ENCODE results near the gene KIAA1671.

KIAA1671 gene

DNA sequence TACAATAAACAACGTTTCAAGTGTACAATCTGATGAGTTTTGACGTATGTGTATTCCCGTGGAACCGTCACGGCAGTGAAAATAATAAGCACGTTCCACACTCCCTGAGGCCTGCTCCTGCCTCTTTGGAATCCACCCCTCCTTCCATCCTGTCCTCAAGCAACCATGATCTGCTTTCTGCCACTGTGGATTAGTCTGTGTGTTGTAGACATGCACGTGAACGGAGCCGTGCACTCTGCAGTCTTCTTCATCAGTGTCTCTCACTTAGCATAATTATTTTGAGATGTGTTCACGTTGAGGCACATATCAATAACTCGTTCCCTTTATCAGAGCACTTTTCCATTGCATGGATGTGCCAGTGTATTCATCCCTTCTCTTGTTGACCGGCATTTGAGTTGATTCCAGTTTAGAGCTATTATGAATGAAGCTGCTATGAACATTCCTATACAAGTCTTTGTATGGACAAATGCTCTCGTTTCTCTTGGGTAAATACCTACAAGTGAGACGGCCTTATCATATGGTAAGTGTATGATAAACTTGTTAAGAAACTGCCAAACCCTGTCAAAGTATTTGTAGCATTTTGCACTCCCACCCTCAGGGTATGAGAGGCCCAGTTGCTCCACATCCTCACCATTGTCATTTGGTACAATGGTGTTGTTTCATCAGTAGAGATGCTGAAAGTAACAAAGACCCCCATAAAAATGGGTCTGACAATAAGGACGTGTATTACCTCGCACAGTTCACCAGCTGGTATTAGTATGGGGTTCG is 144.3 kb downstream of the KIAA1671 start:
- DNase-seq, result no peak

DNA sequence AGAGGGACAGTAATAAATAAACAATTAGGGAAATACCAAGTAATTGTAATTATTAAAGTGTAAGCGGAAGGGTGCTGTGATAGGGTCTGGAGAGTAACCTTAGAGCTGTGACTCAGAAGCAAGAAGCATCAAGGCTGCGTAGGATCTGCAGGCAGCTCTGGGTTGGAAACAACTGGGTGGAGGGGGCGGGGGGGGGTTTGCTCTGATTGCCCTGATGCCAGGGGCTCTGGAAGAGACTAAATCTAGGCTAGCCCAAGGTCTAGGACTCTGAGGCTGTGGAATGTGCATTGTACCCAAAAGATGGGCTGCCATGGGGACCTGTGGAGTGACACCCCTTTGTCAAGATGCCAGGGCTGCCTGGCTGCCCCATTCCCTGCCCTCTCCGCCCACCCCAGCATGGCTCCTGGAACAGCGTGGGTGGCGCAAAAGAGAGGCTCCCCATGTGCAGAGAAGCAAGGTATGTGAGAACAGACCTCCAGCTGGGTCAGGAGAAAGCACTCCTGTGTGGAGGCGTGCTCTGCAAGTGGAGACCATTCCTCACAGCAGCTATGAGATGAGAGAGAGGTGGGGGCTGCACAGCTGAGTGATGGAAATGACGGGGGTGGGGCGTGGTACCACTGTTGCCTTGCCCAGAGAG is 146.0 kb downstream of the KIAA1671 start:
- DNase-seq, result no peak

DNA sequence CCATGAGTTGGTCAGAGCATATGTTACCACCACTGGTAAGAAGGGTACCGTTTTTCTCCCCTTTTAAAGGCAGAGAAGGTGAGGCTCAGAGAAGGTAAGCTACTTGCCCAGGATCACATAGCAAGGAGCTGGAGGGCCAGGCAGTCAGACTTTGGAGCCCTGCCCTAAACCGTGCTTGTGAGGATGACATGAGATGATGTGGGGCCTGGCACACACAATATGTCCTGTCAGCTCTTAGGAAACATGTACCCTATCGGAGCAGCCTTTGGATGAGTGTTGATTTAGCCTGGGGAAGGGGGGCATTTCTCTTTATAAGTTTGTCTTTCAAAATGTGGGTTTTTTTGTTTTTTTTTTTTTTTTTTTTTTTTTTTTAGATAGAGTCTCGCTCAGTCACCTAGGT is 146.7 kb downstream of the KIAA1671 start:
- DNase-seq, result no peak

DNA sequence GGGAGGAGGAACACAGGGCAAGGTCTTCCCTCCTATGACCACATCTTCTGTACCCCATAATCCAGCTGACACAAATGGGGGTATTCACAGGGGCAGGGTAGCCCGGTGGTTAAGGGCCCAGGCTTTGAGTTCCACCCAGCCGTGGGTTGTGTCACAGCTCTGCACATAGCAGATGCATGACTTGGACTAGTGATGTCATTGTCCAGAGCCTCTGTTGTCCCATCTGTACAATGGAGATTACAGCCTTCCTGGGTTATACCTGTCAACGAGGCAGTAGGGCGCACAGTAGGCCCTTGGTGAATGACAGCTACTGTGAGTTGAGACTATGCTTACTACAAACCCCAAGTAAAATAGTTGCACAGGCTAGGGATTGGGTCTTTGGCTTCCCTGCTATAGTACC is 147.9 kb downstream of the KIAA1671 start:
- no peak for DNase-seq

DNA sequence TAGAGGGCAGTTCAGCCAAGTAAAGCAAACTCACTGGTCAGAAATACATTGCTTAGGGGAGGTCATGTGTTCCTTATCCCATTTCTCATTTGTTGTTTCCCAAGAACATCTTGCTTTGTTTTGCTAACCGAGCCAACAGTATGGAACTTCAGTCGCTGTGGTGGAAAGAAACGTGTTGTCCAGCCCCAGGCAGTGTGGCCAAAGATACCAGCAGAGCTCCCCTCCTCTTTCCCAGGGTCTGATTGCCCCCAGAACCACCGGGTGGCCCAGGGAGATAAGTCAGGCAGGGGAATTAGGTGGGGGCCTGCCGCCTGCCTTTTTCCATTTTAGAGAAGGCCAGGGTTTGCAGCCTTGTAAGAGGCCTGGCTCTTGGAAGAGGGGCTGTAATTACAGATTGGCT is 148.4 kb downstream of the KIAA1671 start:
- DNase-seq, result no peak

DNA sequence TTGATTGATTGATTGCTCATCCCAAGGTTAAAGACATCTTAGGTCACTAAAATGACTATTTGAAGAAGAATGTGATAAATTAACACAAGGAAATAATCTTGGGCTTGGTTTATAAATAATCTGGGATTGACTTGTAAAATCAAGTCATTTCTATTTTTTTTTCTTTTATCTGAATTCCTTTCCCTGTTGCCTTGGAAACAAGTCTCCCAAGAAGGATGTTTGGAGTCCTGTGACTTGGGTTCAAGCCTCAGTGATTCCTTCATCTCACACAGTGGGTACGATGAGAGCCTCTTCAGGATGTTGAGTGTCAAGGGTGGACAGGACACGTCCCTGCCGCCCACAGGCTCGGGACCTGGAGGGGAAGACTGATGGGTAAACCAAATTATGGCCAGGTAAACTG is 149.0 kb downstream of the KIAA1671 start:
- DNase-seq, result no peak

DNA sequence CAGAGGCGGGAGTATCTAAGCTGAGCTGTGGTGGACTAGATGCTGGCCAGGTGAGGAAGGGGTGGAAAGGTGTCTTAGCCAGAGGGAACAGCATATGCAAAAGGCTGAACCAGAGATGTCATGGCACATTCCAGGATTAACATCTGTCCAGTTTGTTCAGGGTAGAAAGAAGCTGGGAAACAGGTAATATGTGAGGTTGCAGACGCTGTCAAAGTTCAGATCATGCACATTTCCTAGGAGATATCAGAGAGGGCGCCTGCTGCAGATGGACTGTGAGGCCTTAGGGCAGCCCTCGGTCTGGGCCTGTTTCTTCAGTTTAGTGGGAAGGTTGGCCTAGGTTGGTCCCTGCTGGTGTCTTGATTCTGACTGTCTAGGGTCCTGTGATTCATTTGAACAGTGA is 149.5 kb downstream of the KIAA1671 start:
- DNase-seq, result no peak

DNA sequence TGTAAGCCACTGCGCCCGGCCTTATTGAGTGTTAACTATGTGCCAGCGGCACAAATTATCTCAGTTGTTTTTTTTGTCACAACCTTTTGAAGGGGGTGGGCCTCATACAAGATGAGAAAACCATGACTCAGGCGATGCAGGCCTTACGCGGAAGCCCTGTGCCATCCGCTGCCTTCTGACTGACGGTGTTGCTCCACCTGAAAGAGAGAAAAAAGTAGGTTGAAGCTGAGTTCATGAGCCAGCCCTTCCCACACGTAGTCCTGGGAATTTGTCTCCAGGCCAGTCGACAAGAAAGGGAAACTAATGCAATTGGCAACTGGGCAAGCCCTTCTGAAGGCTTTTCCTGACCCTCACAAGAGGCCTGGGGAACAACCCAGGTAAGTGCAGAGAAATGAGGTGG is 150.2 kb downstream of the KIAA1671 start:
- DNase-seq, result no peak

DNA sequence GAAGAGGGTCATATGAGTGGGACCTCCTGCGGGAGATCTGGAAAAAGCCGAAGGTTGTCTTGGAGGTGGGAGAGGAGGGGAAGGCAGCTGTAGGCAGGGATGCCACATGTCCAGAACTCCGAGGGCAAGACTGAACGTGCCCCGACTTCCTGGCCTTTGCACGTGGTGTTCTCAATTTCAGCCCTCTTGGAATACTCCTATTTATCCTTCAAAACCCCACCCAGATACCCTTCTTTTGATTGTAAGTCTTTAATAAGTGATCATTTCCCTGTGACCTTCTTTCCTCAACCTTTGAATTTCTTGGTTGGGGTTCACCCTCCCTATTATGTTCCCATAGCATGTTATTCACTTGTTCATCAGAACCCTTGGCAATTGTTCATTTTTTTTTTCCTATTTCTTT is 151.9 kb downstream of the KIAA1671 start:
- DNase-seq, result no peak

DNA sequence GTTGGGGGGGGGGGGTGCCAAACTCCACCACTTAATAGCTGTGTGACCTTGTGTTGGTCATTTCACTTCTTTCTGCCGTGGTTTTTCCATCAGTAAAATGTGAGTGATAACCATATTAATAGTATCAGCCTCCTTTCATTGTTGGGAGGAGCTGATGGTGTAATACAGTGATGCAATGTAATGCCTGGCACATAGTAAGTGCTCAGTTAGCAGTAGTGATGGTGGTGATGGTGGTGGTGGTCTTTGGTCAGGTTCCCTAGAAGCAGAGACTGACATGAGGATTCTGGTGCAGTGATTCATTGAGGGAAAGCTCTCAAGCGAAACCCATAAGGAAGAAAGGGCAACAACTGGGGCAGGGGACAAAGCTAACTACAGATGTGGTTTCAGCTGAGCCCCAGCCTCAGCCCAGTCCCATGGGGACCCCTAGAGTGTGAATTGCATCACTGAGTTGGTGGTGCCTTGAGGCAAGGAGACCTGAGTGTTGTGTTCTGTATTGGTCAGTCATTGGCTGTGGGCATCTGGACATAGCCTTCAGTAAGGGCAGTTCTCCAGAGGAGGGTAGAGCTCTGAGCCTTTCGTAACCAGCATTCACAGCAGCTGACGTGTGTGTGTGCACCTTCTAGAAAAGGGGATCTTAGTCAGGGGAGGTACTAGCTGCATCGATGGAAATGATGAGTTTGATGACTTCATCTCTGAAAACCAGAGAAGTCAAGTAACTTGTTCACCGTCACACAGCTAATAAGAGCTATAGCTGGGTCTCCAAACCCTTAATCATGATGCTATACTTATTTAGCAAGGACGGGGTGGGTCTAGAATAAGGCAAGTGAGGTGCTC is 153.5 kb downstream of the KIAA1671 start:
- DNase-seq, result no peak

DNA sequence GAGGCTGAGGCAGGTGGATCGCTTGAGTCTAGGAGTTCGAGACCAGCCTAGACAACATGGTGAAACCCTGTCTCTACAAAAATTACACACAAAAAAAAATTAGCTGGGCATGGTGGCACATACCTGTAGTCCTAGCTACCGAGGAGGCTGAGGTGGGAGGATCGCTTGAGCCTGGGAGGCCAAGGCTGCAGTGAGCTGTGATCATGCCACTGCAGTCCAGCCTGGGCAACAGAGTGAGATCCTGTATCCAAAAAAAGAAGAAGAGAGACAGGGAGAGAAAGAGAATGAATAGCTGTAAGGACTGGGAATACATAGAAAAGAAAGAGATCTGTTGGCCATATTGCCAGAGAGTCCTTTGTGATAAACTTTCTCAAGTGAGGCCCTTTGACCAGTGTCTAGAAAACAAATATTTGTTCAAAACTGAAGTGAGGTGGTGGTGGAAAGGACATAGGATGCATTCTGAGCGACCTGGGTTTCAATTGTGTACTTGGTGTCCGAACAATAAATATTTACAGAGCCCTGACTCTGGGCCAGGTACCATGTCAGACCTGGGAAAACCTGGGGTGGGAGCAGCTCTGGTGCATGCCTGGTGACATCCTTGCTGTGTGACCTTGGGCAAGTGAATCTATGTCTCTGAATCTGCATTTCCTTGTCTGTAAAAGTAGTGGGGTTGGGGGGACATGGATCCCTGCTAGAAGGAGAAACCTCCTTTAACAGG is 157.5 kb downstream of the KIAA1671 start:
- no peak for DNase-seq

DNA sequence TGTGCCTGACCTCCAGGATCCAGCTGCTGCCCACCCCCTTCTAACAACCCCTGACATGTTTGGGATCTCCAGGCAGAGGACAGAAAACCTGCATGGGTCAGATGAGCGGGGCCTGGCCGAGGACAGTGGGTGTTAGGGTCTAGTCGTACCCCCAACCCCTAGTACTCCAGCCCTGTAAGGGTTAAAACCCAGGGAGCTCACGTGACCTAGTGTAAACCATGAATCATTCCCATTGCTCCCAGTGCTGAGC is 158.0 kb downstream of the KIAA1671 start:
- no peak for DNase-seq

DNA sequence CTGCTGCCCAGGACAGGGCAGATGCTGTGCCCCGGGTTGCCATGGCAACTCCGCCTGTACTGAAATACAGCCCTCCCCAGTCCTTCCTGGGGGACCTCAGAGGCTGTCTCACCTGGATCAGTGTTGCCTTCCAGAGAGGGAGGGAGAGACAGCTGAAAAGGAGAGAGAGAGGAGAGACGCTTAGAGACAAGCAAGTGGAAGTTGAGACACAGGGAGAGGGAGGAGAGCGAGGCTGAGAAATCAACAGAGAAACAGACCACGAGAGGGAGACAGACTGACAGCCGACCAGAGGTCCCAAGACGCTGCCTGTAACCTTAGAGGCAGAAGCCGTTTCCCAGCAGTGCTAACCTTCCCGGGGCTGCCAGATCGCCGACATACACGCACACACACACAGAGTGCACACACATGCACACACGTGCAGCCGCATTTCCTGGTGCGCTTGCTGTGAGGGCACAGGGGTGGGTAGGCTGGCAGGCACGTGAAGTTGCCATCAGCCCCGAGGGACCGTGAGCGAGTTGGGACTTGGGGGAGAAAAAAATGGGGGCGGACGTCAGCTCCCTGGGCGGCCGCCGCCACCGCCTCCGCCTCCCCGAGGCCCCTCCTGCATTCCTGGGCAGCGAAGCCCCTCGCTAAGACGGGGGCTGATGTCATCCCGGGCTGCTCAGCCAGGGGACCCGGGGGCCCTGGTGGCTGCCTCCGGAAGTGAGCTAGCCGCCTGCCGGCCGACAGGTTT is 158.5 kb downstream of the KIAA1671 start:
- peak in 1 of 2 experiments; percentile 46 for DNase-seq

DNA sequence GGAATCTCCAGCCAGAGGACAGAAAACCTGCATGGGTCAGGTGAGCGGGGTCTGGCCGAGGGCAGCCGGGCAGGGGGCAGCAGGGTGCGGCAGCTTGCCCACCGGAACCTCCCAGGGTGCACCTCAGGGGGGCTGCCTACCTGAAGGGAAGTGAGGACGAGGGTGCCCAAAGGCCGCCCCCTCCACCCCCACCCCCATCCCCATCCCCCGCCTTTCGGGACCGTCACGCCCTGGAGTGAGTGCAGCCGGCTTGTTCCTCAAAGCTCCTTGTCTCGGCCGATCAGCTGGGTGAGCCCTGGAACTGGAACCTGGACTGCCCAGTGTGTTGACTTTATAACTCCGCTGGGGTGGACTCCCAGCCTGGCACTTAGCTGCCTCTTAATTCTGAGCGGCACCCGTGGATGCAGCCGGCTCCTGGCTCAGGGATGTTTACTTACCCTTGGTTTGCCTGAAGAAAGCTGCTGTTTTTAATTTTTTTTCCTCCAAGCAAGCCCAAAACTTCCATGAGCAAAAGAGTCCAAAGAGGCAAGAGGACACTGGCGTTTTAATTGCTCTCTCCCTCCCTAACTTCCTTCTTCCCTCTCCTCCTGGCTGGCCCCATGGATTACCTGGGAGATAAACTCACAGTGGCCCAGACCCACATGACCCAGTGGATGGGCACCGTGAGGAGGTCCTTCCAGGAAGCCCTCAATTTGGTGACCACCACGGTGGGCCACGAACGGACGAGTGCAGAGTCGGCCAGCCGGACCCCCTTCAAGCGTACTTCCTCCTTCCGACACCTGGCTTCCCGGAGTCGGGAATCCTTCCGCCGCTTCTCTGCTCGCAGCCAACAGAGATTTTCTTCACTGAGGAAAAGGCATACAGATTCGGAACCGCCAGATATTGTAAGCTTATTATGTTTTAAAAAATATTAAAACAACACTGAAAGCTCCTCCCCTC is 159.3 kb downstream of the KIAA1671 start:
- DNase-seq, result no peak

DNA sequence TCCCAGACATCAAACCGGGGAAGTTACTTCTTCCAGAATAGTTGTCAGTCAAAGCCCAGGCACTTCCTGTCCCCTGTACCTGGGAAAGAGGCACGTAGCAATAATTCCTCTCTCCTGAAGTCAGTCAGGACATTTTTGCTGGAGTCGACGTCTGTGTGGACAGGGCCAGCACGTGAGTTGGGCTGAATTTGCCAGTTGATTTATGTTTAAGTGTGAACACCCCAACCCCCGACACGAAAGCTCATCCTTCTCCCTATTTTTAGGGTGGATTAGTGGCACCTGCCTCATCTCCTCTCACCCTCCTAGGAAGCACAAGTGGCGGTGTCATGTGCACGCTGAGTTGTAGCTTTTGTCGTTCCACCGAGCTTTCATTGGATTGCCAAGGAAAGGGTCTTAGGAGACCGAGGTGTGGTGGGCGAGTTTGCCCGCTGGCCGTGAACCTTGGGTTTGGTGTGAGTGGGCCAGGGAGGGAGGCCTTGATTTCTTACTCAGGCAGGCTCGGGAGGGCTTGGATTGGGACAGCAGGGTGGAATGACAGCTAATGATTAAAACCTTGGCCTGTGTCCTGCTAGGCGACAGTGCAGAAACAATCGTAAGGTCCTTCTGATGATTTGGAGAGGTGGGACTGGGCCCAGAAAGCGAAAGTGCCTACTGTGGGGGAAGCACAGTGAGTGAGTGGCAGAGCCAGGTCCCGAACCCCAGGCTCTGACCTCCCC is 160.2 kb downstream of the KIAA1671 start:
- DNase-seq, result no peak

DNA sequence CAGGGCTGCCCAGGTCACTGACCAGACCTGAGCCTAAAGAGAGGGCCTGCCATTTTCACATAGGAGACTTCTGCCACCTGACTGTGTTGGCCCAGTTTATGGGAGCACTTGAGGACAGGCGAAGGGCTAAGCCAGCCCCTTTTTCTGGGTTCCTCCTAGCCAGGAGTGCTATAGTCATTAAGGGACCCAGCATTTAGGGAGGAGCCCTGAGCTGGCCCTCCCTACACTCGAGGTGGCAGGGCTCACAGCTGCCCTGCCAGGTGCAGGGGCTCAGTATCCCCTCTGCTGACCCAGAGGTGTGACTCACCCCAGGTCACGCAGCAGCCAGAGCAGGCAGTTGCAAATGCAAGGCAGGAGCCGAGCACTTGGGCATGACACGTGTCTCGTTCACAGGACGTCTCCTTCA is 160.8 kb downstream of the KIAA1671 start:
- no peak for DNase-seq

DNA sequence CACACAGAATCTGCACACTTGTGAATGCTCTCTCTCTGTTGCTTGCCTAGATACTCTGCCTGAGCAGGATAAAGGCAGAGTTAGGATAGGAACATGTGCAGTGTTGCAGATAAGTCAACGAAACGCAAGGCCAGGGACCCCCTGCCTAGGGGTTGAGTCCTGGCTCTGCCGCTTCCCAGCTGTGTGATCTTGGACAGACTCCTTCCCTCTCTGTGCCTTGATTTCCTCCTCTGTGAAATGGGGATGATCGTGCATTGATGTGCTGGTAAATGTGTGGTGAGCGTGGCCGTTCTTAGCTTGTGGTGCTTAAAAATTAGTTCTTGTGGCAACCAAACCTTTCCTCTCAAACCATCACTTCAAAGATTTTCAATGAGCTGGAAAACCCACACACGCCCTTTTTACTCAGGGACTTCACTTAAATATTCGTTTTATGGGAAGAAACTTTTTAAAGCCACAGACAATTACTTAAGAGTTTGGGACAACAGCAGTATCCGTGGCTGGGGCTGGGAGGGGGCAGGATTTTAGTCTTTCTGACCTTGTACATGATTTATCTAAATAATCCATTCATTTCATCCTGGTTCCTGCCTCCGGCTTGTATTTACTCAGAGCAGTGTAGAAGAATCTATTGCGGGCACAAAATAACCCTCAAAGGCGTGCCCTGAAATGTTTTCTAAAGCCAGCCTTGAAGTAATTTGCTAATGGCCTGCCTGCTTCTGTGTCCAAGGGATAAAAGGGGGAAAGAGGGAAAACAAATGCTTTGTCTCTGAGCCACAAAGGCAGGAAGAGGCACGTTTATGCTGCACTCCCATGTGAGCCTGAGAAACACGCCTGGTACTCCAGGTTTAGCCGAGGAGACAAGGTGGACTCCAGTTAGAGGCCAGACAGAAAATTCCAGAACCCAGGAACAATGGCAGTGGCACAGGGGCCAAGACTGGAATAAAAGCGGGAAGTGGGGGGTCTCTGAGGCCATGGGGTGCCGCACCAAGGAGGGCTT is 162.2 kb downstream of the KIAA1671 start:
- DNase-seq, result no peak

DNA sequence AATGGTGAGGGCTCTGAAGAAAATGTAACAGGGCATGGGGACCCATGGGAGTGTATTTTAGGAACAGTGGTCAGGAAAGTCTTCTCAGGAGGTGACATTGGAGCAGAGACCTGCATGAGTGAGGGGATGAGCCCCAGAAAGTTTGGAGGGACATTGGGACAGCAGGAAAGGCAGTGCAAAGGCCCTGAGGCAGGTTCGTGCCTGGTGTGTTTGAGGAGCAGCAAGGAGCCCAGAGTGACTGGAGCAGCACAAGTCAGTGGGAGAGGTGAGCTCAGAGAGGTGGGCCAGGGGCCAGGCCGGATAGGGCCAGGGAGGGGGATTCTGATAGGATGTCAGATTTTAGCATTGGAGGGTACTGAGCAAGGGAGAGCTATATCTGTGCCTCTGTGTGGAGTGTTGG is 167.1 kb downstream of the KIAA1671 start:
- no peak for DNase-seq

DNA sequence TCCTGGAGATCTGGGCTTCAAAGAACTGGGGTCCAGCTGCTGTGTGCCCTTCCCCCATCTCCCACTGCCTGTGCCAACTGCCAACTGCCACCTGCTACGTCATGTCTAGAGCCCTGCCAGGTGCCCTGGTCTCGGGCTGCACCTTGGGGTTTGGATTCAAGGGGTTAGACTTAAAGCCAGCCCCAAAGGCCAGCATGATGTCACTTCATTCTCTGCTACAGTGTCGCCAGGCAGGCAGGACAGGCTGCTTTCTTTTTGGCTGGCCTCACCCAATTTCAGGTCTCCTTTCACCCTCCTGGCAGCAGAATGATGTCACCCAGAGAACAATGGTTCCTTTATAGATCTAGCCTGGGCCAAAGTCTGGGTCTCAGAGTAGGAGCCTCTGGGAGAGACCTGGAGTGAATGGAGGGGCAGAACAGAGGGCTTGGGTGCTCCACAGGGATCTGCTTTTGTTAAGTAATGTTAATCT is 167.6 kb downstream of the KIAA1671 start:
- DNase-seq, result no peak
